ENCODE data around the gene CHTF8.
"Not testable (repeated sequence)": the region's sequence is repeated elsewhere in the genome, so short reads cannot be mapped to it uniquely, and the experiment has no call there.

The CHTF8 gene

GRCh38 chr16:69138608-69139007, 6.2 kb upstream of the CHTF8 start:
- no peak for DNase-seq

- DNase-seq: no peak
Measured at GRCh38 chr16:69133373-69133954, 1.1 kb upstream of the CHTF8 start.

DNA sequence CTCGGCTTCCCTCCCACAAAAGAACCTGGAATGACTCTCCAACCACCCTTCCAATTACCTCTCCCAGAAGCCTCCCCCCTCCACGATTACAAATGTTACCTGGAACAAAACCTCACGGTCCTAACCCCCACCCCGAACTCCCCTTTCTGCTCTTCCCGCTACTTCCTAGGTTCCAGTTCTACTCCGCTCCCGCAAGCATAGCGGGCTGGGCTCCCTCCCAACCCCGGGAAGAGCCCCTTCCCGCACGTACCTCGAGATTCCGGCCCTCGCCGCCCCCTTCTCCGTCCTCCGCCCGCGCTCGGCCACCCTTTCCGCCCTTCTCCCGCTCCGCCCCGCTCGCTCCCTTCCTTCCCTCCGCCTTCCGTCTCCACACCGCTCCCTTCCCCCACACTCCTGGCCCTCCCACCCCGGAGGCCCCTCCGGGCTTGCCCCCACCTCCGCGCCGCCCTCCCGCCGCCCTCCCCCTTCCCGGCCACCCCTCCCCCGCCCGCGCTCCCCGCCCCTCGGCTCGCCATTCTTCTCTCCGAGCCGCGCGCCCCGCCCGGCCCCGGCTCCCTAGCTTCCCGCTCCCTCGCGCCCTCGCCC, 457 bp downstream of the CHTF8 start:
- peak; percentile 27 to 45 for DNase-seq

GRCh38 chr16:69131167-69131838, 1.1 kb downstream of the CHTF8 start:
- DNase-seq: no peak

DNA sequence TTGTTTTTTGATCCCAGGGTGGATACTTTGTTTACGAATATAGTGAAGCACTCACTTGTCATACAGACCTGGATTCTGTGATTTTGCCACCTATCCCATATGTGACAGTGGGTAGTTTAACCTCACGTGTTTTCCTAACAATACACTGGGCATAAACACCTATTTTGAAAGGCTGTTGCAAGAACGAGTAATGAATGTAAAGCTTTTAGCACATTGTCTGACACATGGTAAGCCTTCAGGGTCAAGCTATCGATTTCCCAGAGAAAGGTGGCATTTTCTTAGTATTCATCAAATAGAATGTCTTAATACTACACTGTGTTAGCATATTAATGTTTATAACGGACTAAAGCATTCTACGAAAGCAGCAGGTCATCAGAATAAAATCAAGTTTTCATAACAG, 1.9 kb downstream of the CHTF8 start:
- no peak for DNase-seq

DNA sequence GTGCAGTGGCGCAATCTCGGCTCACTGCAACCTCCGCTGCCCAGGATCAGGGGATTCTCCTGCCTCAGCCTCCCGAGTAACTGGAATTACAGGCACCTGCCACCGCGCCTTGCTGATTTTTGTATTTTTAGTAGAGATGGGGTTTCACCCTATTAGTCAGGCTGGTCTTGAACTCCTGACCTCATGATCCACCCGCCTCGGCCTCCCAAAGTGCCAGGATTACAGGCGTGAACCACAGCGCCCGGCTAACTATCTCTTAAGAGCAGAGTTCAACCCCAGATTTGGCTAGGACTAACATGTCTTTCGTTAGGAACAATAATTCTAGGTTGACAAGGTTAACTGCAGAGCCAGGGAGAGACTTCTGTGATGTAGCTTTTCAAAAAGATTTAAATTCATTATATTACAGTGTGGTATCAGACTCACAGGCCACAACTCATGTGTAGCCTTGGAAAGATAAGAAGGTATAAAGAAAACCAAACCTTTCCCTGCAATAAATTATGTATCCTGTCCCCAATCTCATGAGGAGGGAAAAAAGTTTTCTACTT, 4.3 kb downstream of the CHTF8 start:
- no peak for DNase-seq

- not testable (repeated sequence) for DNase-seq
Measured at GRCh38 chr16:69126801-69127200, 5.6 kb downstream of the CHTF8 start.

DNA sequence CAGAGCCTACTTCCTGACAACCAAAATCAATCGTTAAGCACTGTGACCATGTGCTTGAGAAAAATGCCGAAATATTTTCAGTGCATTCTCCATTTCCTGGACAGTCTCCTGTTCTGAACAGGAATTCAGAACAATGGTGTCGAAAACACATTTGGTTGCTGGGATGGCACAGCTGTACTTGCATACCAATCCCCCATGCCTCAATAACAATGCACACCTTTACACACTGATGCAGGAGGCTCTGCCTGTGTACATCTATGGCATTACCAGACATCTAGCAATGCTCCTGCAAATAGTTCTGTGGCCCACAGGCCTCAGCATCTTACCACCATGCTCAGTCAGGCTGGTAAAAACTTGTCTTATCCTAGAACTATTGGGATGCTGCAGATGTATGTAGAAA, 6.2 kb downstream of the CHTF8 start:
- DNase-seq: no peak

- DNase-seq: not testable (repeated sequence)
Measured at GRCh38 chr16:69124961-69125360, 7.4 kb downstream of the CHTF8 start.

- DNase-seq: not testable (repeated sequence)
Measured at GRCh38 chr16:69124406-69124805, 8.0 kb downstream of the CHTF8 start.

DNA sequence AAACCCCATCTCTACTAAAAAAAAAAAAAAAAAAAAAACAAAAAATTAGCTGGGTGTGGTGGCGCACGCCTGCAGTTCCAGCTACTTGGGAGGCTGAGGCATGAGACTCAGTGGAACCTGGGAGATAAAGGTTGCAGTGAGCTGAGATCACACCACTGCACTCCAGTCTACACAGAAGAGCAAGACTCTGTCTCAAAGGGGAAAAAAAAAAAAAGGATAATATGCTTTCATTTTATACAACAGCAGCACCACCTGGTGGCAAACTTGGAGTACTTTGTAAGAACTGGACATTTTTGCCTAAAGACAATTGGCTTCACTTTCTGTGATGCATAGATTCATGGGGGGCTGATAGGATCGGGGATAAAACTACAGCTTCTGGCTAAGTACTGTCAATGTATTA, 8.5 kb downstream of the CHTF8 start:
- DNase-seq: peak in 1 of 2 experiments; percentile 23

GRCh38 chr16:69120096-69120664, 12.2 kb downstream of the CHTF8 start:
- no peak for DNase-seq

DNA sequence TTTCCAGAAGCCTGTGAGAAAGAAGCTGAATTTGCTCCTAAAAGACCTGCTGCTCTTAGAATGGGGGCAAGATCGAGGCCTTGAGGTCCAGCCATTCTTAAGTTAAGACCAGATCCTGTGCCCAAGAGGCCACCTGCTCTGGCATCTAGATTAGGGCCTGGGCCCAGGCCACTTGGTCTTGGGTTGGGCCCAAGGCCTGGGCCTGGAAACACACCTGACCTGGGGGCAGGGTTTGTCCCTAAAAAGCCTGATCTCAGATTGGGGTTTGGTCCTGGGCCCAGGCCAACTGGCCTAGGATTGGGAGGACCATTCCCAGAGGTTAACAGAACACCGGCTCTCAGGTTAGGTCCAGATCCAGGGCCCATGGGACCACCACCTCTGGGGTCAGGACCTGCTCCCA, 12.9 kb downstream of the CHTF8 start:
- no peak for DNase-seq

DNA sequence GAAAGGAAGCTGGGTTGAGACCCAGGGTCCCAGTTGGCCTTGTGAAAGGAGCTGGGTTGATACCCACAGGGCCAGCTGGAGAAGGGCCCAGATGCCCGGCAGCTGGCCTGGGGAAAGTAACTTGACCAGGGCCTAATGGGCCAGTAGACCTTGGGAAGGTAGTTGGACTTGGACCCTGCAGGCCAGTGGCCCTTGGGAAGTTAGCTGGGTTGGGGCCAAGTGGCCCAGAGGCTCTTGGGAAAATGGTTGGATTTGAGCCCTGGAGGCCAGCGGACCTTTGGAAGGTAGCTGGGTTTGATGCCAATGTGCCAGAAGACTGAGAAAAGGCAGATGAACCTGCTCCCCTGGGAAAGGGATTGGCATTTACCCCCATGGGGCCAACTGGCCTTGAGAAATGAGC, 13.4 kb downstream of the CHTF8 start:
- no peak for DNase-seq

- no peak for DNase-seq
Measured at GRCh38 chr16:69118468-69118867, 13.9 kb downstream of the CHTF8 start.

GRCh38 chr16:69116906-69117305, 15.5 kb downstream of the CHTF8 start:
- DNase-seq: no peak

DNA sequence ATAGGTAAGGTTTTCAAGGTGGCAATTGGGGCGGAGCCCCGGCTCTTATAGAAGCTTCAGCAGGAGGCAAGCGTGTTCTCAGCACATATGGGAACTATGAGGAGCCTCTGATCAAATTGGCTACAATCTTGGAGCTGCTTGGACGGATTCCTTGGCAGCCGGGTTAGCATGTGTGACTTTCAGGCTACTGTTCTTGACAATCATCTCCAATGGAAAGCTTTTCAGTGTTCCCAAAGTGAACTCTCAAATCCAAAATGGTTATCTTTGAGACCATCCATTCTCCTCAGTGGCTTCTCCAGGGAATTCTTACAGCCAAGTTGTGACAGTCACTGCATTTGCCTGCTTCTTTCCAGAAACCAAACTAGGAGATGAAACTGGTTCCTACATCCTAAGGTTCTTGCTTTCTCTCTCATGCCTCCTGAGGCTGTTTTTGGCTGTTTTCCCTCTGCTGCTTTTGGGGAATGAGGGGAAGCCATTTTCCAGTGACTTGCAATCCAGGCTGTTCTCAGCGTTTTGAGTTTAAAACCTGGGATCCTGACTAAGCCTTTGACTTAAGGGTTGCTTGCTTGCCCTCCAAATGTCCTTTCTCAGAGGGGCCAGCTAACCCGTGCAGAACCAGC, 16.0 kb downstream of the CHTF8 start:
- no peak for DNase-seq

DNA sequence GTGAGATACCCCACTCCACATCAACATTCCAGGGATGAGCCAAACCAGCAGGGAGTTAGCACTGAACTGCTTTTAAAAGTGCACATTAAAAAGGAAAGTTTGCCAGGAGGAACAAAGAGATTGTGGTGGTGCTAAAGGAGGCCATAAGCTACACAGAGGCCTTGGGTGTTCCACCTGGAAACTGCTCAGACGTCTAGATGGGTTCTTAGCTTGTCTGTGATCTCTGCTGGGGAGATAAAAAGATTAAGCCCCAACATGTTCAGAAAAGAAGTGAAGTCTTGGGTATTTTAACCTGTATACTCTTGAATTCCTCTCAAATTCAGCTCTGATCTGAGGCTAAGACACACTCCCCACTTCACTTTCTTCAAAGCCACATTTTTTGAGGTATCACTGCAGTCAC, 16.6 kb downstream of the CHTF8 start:
- DNase-seq: no peak

GRCh38 chr16:69115361-69115760, 17.0 kb downstream of the CHTF8 start:
- no peak for DNase-seq

GRCh38 chr16:69114976-69115355, 17.4 kb downstream of the CHTF8 start:
- DNase-seq: no peak

GRCh38 chr16:69114346-69114975, 17.9 kb downstream of the CHTF8 start:
- no peak for DNase-seq

- no peak for DNase-seq
Measured at GRCh38 chr16:69113216-69113615, 19.2 kb downstream of the CHTF8 start.

Measured in NCI-H1930 (cell line).